ENCODE results near the gene VAT1L.

The VAT1L gene

DNA sequence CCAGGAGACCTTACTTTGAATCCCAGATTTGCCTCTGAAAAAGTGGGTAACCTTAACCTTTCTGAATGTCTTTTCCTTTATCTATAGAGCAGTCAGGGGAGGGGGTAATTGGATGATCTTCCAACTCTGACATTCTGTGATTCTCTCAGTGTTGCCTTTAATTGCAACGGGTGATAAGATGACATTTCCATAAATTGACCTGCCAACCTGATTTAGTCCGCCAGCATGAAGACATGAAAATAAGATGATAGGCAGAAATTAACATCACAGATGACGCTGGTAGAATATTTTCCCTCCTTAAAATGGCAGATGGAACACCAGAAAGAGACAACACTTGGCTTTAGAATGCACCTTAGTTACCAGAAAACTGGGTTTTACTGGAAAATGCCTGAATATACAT, 72.6 kb downstream of the VAT1L start:
- Histone ChIP-seq H4K20me1 (ENCODE audit: control insufficient read depth, insufficient read depth, low read depth, low read length) (no peaks in the 10 kb centered on the region), H3K79me2 (ENCODE audit: control insufficient read depth, low read length) (no peaks in the 10 kb centered on the region), H3K4me3 (ENCODE audit: low read length) (no peak overlapping the region), H3K27me3 (ENCODE audit: control insufficient read depth, low read length) (no peaks in the 10 kb centered on the region), H3K36me3 (ENCODE audit: control insufficient read depth, low read length) (no peaks in the 10 kb centered on the region), H3K27ac (ENCODE audit: low read depth, low read length) (no peak overlapping the region), H3K9me3 (ENCODE audit: control insufficient read depth, insufficient read depth, low read length) (no peaks in the 10 kb centered on the region), H3F3A (ENCODE audit: control insufficient read depth, insufficient read depth) (no peaks in the 10 kb centered on the region), H3K9me2 (replicated peaks; ENCODE audit: control insufficient read depth, low read length) (no peaks in the 10 kb centered on the region), H3K4me2 (ENCODE audit: low read length) (no peak overlapping the region), H3K4me1 (ENCODE audit: control insufficient read depth, low read length) (no peaks in the 10 kb centered on the region)
- no peak for TF ChIP-seq EZH2phosphoT487 (IDR thresholded peaks at IDR 0.05; ENCODE audit: borderline replicate concordance, low read length)
- TF ChIP-seq, protein P1, sequence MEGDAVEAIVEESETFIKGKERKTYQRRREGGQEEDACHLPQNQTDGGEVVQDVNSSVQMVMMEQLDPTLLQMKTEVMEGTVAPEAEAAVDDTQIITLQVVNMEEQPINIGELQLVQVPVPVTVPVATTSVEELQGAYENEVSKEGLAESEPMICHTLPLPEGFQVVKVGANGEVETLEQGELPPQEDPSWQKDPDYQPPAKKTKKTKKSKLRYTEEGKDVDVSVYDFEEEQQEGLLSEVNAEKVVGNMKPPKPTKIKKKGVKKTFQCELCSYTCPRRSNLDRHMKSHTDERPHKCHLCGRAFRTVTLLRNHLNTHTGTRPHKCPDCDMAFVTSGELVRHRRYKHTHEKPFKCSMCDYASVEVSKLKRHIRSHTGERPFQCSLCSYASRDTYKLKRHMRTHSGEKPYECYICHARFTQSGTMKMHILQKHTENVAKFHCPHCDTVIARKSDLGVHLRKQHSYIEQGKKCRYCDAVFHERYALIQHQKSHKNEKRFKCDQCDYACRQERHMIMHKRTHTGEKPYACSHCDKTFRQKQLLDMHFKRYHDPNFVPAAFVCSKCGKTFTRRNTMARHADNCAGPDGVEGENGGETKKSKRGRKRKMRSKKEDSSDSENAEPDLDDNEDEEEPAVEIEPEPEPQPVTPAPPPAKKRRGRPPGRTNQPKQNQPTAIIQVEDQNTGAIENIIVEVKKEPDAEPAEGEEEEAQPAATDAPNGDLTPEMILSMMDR (IDR thresholded peaks at IDR 0.05; ENCODE audit: low read depth, low read length, poor library complexity, severe bottlenecking): no peak

DNA sequence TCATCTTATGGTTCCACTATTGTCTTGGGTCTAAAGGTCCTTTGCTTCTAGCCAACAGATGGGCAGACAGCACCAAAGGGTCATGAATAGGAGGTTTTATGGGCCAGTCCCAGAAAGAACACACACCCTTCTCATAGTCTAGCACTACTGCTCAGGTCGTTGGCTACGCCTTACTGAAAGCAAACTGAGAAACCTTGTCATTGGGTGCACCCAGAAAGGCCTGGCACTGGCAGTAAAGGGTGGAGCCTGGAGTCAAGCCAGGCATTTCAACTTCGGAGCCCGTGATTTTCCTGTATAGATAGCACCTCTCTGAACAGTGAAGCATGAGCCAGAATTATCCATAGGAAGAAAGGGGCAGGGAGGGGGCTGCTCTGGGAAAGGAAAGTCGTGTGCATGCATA, 74.9 kb downstream of the VAT1L start:
- H3K27me3 ChIP-seq (ENCODE audit: control insufficient read depth, low read length): no peaks in the 10 kb centered on the region
- no peak for TF ChIP-seq EZH2phosphoT487 (IDR thresholded peaks at IDR 0.05; ENCODE audit: borderline replicate concordance, low read length)
- TF ChIP-seq, protein P1 (IDR thresholded peaks at IDR 0.05; ENCODE audit: low read depth, low read length, poor library complexity, severe bottlenecking): no peak
- H3K27ac ChIP-seq (ENCODE audit: low read depth, low read length): no peak overlapping the region
- no peaks in the 10 kb centered on the region for H3F3A ChIP-seq (ENCODE audit: control insufficient read depth, insufficient read depth)
- no peaks in the 10 kb centered on the region for H4K20me1 ChIP-seq (ENCODE audit: control insufficient read depth, insufficient read depth, low read depth, low read length)
- H3K4me2 ChIP-seq (ENCODE audit: low read length): no peak overlapping the region
- H3K79me2 ChIP-seq (ENCODE audit: control insufficient read depth, low read length): no peaks in the 10 kb centered on the region
- H3K4me1 ChIP-seq (ENCODE audit: control insufficient read depth, low read length): no peaks in the 10 kb centered on the region
- no peaks in the 10 kb centered on the region for H3K9me2 ChIP-seq (replicated peaks; ENCODE audit: control insufficient read depth, low read length)
- no peaks in the 10 kb centered on the region for H3K9me3 ChIP-seq (ENCODE audit: control insufficient read depth, insufficient read depth, low read length)
- H3K36me3 ChIP-seq (ENCODE audit: control insufficient read depth, low read length): no peaks in the 10 kb centered on the region
- no peak overlapping the region for H3K4me3 ChIP-seq (ENCODE audit: low read length)

DNA sequence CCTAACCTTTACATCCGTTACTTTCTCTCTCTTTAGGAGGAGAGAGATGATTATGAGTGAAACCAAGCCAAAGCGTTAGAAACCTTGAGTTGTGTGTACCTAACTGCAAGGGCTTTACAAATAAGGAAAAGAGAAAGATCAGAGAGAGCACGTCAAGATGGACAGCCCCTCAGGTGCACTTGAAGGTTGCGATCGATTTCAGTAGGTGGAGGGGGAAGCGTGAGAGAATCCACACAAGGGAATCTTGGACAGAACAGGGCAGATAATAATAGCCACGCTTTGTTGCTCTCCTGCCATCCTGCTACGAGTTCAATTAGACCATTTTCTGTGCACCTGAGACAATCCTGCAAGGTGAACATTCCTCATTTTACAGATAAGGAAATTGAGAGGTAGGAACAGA, 78.4 kb downstream of the VAT1L start:
- no peaks in the 10 kb centered on the region for H4K20me1 ChIP-seq (ENCODE audit: control insufficient read depth, insufficient read depth, low read depth, low read length)
- no peak overlapping the region for H3K4me2 ChIP-seq (ENCODE audit: low read length)
- H3K36me3 ChIP-seq (ENCODE audit: control insufficient read depth, low read length): no peaks in the 10 kb centered on the region
- H3K79me2 ChIP-seq (ENCODE audit: control insufficient read depth, low read length): no peaks in the 10 kb centered on the region
- TF ChIP-seq, protein P1 (IDR thresholded peaks at IDR 0.05; ENCODE audit: low read depth, low read length, poor library complexity, severe bottlenecking): no peak
- no peaks in the 10 kb centered on the region for H3K9me3 ChIP-seq (ENCODE audit: control insufficient read depth, insufficient read depth, low read length)
- no peak overlapping the region for H3K4me3 ChIP-seq (ENCODE audit: low read length)
- no peaks in the 10 kb centered on the region for H3F3A ChIP-seq (ENCODE audit: control insufficient read depth, insufficient read depth)
- H3K9me2 ChIP-seq (replicated peaks; ENCODE audit: control insufficient read depth, low read length): no peaks in the 10 kb centered on the region
- H3K27ac ChIP-seq (ENCODE audit: low read depth, low read length): no peak overlapping the region
- H3K4me1 ChIP-seq (ENCODE audit: control insufficient read depth, low read length): no peaks in the 10 kb centered on the region
- no peaks in the 10 kb centered on the region for H3K27me3 ChIP-seq (ENCODE audit: control insufficient read depth, low read length)

DNA sequence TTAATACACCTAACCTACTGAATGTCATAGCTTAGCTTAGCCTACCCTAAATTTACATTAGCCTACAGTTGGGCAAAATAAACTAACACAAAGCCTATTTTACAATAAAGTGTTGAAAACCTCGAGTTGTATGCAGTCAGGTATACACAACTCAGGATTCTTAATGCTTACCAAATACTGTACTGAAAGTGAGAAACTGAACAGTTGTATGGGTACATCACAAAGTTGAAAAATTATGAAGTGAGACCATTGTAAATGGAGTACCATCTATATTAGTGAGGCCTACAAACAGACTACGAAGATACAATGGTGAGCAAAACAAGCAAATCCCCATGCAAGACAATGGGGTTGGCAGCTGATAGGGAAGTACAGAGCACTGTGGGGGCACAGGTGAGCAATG, 79.7 kb downstream of the VAT1L start:
- no peaks in the 10 kb centered on the region for H3F3A ChIP-seq (ENCODE audit: control insufficient read depth, insufficient read depth)
- H3K4me1 ChIP-seq (ENCODE audit: control insufficient read depth, low read length): no peaks in the 10 kb centered on the region
- H3K27ac ChIP-seq (ENCODE audit: low read depth, low read length): no peak overlapping the region
- no peaks in the 10 kb centered on the region for H3K79me2 ChIP-seq (ENCODE audit: control insufficient read depth, low read length)
- H3K4me2 ChIP-seq (ENCODE audit: low read length): no peak overlapping the region
- H4K20me1 ChIP-seq (ENCODE audit: control insufficient read depth, insufficient read depth, low read depth, low read length): no peaks in the 10 kb centered on the region
- no peaks in the 10 kb centered on the region for H3K27me3 ChIP-seq (ENCODE audit: control insufficient read depth, low read length)
- no peak for TF ChIP-seq EZH2phosphoT487 (IDR thresholded peaks at IDR 0.05; ENCODE audit: borderline replicate concordance, low read length)
- TF ChIP-seq, protein P1 (IDR thresholded peaks at IDR 0.05; ENCODE audit: low read depth, low read length, poor library complexity, severe bottlenecking): no peak
- H3K36me3 ChIP-seq (ENCODE audit: control insufficient read depth, low read length): no peaks in the 10 kb centered on the region
- no peaks in the 10 kb centered on the region for H3K9me2 ChIP-seq (replicated peaks; ENCODE audit: control insufficient read depth, low read length)
- no peaks in the 10 kb centered on the region for H3K9me3 ChIP-seq (ENCODE audit: control insufficient read depth, insufficient read depth, low read length)
- no peak overlapping the region for H3K4me3 ChIP-seq (ENCODE audit: low read length)
